ENCODE measurements around the gene DYNC1H1.

- TF ChIP-seq CTCF (IDR thresholded peaks at IDR 0.05) (no peak), POLR2A (IDR thresholded peaks at IDR 0.05) (no peak)
Observed at GRCh38 chr14:102089621-102090343, 125.4 kb downstream of the DYNC1H1 start.
